GM12873 (cell line): ENCODE results near the gene SAMD3.

Experiments
- CTCF ChIP-seq: IDR thresholded peaks from 2 replicates; pipeline ENCODE4 v1.5.1; 2012; ENCODE audit warnings: low read depth, mild to moderate bottlenecking, moderate library complexity, low read length, control low read depth; ENCODE audit not compliant: insufficient read depth; ENCODE audit errors: missing control alignments

SAMD3 gene

GRCh38 chr6:130215526-130215925, 7.2 kb downstream of the SAMD3 start:
- TF ChIP-seq CTCF: no peak

- TF ChIP-seq CTCF: no peak
These were observed 10.4 kb downstream of the SAMD3 start for GRCh38 chr6:130212215-130212874.

GRCh38 chr6:130211691-130212090, 11.1 kb downstream of the SAMD3 start:
- no peak for TF ChIP-seq CTCF

- TF ChIP-seq CTCF: no peak
These were observed 14.6 kb downstream of the SAMD3 start for GRCh38 chr6:130207979-130208649.

DNA sequence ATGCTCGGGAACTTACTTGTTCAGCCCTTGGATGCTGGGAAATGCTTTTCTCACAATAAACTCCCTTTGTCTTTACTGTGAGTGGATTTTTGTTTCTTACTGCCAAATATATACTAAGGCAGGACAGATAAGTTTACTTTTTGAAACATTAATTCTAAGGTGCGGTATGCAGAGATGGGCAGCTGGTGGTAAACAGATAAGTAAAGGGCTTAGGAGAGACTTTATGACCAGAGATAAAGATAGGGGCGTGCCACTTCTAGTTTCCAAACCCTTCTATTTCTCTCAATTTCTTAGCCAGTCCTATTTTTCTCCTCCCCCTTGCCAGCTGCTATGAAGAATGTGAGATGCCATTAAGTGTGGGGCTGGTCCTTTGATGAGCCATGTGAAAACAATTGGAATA, 16.3 kb downstream of the SAMD3 start:
- no peak for TF ChIP-seq CTCF

GRCh38 chr6:130204322-130204721, 18.4 kb downstream of the SAMD3 start:
- no peak for TF ChIP-seq CTCF

GRCh38 chr6:130203370-130203769, 19.4 kb downstream of the SAMD3 start:
- TF ChIP-seq CTCF: no peak
